ENCODE data around the gene SLC18B1.
A peak's percentile ranks its signal among the peaks of the same experiment; 100 is the strongest.

SLC18B1 gene

DNA sequence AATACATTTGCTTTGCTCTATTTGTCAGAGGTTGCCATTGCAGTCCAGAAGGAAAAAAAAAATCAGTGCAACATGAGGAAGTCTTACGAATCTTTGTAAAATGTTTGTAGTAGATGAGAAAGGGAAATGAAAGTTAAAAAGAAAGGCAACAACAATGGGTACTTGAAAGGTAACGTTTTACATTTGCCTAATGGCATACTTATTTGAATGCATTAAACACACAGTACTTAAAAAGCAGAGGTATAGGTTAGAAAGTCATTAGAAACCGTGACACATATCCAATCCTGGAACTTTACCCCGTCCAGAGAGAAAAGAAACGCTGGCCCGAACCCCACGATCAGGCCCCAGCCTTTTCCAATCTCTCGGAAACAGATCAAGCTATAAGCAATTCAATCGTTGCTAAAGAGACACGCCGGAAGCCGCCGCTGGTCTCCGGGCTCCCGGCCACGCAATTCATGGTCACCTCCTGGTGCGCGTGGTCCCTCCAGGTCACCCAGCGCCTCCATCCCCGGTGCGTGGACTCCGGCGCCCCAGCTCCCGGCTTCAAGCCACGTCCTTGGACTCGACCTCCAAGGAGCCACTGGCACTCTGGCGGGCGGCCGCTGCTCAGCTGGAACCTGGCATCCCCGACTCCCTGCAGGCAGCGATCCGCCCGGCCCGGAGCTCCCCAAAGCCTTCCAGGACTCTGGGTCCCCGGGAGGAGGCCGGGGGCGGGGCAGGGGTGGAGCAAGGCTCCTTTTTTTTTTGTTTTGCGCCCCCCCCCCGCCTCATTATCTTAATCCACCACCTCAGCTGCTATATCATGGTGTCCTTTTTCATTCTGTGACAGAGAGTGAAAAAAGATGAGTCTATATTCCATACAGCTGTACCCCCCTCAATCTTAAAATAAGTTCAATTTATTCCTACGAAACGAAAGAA is at the start of gene SLC18B1:
Gene SLC18B1 (minus strand): TSS at position 687 of the 918 bp plus-strand sequence. CDS start 181 bp downstream, at position 506.
- Histone ChIP-seq H3K27ac (no peak within 1 kb of the TSS), H3K4me3 (ENCODE audit: low read depth, low read length) (peak within 1 kb of the TSS; percentile 80), H3K36me3 (replicated peaks) (no peaks in the 10 kb centered on the region), H3K27me3 (replicated peaks) (no peaks in the 10 kb centered on the region)
- peak; percentile 22 for DNase-seq
- TF ChIP-seq, protein P1, sequence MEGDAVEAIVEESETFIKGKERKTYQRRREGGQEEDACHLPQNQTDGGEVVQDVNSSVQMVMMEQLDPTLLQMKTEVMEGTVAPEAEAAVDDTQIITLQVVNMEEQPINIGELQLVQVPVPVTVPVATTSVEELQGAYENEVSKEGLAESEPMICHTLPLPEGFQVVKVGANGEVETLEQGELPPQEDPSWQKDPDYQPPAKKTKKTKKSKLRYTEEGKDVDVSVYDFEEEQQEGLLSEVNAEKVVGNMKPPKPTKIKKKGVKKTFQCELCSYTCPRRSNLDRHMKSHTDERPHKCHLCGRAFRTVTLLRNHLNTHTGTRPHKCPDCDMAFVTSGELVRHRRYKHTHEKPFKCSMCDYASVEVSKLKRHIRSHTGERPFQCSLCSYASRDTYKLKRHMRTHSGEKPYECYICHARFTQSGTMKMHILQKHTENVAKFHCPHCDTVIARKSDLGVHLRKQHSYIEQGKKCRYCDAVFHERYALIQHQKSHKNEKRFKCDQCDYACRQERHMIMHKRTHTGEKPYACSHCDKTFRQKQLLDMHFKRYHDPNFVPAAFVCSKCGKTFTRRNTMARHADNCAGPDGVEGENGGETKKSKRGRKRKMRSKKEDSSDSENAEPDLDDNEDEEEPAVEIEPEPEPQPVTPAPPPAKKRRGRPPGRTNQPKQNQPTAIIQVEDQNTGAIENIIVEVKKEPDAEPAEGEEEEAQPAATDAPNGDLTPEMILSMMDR (IDR thresholded peaks at IDR 0.05; ENCODE audit: low read depth, low read length, missing control alignments) = peak; percentile 11
- in situ Hi-C loops (cut with HindIII; ENCODE audit: low pct_ligation_motif_present, low sequenced_read_pairs) = no loop called here

- Histone ChIP-seq H3K27ac (no peak overlapping the region), H3K4me3 (ENCODE audit: low read depth, low read length) (no peak overlapping the region), H3K27me3 (replicated peaks) (no peaks in the 10 kb centered on the region), H3K36me3 (replicated peaks) (no peaks in the 10 kb centered on the region)
- DNase-seq = no peak
- in situ Hi-C loops (cut with HindIII; ENCODE audit: low pct_ligation_motif_present, low sequenced_read_pairs) = no loop called here
- TF ChIP-seq, protein P1 (IDR thresholded peaks at IDR 0.05; ENCODE audit: low read depth, low read length, missing control alignments) = no peak
These were observed 45.0 kb upstream of the SLC18B1 start for GRCh38 chr6:132843316-132844035.

DNA sequence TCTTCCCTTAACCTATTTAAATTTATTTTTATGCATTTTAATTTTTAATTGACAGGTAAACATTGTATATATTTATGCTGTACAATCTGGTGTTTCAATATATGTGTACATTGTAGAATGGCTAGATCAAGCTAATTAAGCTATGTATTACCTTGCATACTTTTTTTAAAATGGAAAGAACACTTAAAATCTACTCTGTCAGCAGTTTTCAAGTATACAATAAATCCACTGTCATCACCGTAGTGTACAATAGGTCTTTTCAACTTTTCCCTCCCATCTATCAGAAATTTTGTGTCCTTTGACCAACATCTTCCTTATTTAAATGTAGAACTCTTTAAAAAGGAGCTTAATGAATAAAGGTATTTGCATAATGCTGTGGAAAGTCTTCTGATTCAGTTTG is 43.5 kb upstream of the SLC18B1 start:
- Histone ChIP-seq H3K27me3 (replicated peaks) (no peaks in the 10 kb centered on the region), H3K27ac (no peak overlapping the region), H3K36me3 (replicated peaks) (no peaks in the 10 kb centered on the region), H3K4me3 (ENCODE audit: low read depth, low read length) (no peak overlapping the region)
- TF ChIP-seq, protein P1 (IDR thresholded peaks at IDR 0.05; ENCODE audit: low read depth, low read length, missing control alignments) = no peak
- DNase-seq = no peak
- in situ Hi-C loops (cut with HindIII; ENCODE audit: low pct_ligation_motif_present, low sequenced_read_pairs) = no loop called here

DNA sequence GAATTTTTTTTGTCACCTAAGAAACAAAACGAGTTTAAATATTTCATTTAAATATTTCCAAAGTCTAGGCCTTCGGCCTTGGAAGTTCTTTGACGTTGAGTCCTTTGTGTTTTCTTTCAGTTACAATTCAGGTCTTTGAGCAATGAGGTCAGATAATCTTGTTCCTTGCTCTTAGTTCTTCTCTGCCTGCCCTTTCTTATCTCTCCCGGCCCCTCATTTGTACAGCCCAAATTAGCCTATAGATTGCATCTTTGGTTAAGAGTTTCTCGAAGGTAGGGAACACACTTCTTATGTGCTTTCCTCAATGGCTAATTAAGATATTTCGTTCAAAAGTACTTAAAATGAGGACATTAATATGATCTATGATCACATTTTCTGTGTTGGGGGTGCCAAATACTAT is 34.5 kb upstream of the SLC18B1 start:
- H3K27ac ChIP-seq = no peak overlapping the region
- no peaks in the 10 kb centered on the region for H3K36me3 ChIP-seq (replicated peaks)
- H3K4me3 ChIP-seq (ENCODE audit: low read depth, low read length) = no peak overlapping the region
- H3K27me3 ChIP-seq (replicated peaks) = no peaks in the 10 kb centered on the region
- TF ChIP-seq, protein P1 (IDR thresholded peaks at IDR 0.05; ENCODE audit: low read depth, low read length, missing control alignments) = no peak
- in situ Hi-C loops (cut with HindIII; ENCODE audit: low pct_ligation_motif_present, low sequenced_read_pairs) = no loop called here
- no peak for DNase-seq

GRCh38 chr6:132830334-132830751 is 31.9 kb upstream of the SLC18B1 start:
- H3K27ac ChIP-seq = no peak overlapping the region
- H3K27me3 ChIP-seq (replicated peaks) = no peaks in the 10 kb centered on the region
- DNase-seq = no peak
- TF ChIP-seq, protein P1 (IDR thresholded peaks at IDR 0.05; ENCODE audit: low read depth, low read length, missing control alignments) = peak; percentile 58
- in situ Hi-C loops (cut with HindIII; ENCODE audit: low pct_ligation_motif_present, low sequenced_read_pairs) = no loop called here
- no peaks in the 10 kb centered on the region for H3K36me3 ChIP-seq (replicated peaks)
- H3K4me3 ChIP-seq (ENCODE audit: low read depth, low read length) = no peak overlapping the region
